Hematopoietic multipotent progenitor cell treated with erythropoietin and hydrocortisone succinate and interleukin-3 and kit ligand, for 15 days (in vitro differentiated cells): Measurements from ENCODE around the gene CYB5RL.
A peak's percentile ranks its signal among the peaks of the same experiment; 100 is the strongest.
"Not testable (repeated sequence)": the region's sequence is repeated elsewhere in the genome, so short reads cannot be mapped to it uniquely, and the experiment has no call there.

Source experiments
- DNase-seq: peaks from one replicate; pipeline ENCODE4 v3.0.0-alpha.2; 2015; ENCODE audit warnings: low spot score

Gene CYB5RL

GRCh38 chr1:54199765-54200518, at the start of gene CYB5RL, which contains the start of gene MRPL37:
CYB5RL (minus strand) TSS chr1:54200030; CDS start chr1:54195616, 4,414 bp downstream.
MRPL37 (plus strand) TSS chr1:54200167; CDS start chr1:54200244, 77 bp downstream.
- DNase-seq: peak; percentile 93

- no peak for DNase-seq
Measured at GRCh38 chr1:54248966-54249365, 49.1 kb upstream of the CYB5RL start.

GRCh38 chr1:54247863-54248515, 48.2 kb upstream of the CYB5RL start:
- DNase-seq: no peak

- no peak for DNase-seq
Measured at GRCh38 chr1:54246116-54246721, 46.4 kb upstream of the CYB5RL start.

GRCh38 chr1:54245501-54245900, 45.7 kb upstream of the CYB5RL start:
- no peak for DNase-seq

- DNase-seq: no peak
Measured at GRCh38 chr1:54244655-54245054, 44.8 kb upstream of the CYB5RL start.

- no peak for DNase-seq
Measured at GRCh38 chr1:54243022-54243421, 43.2 kb upstream of the CYB5RL start.

- no peak for DNase-seq
Measured at GRCh38 chr1:54241364-54241763, 41.5 kb upstream of the CYB5RL start.

GRCh38 chr1:54240741-54241335, 41.0 kb upstream of the CYB5RL start:
- no peak for DNase-seq

- no peak for DNase-seq
Measured at GRCh38 chr1:54239631-54240031, 39.8 kb upstream of the CYB5RL start.

- no peak for DNase-seq
Measured at GRCh38 chr1:54239035-54239383, 39.2 kb upstream of the CYB5RL start.

- no peak for DNase-seq
Measured at GRCh38 chr1:54238353-54239034, 38.7 kb upstream of the CYB5RL start.

GRCh38 chr1:54237586-54237985, 37.8 kb upstream of the CYB5RL start:
- no peak for DNase-seq

GRCh38 chr1:54234284-54234683, 34.5 kb upstream of the CYB5RL start:
- DNase-seq: no peak

- DNase-seq: not testable (repeated sequence)
Measured at GRCh38 chr1:54233196-54233595, 33.4 kb upstream of the CYB5RL start.

GRCh38 chr1:54230507-54231339, 30.9 kb upstream of the CYB5RL start:
- DNase-seq: peak; percentile 76

GRCh38 chr1:54229281-54229891, 29.6 kb upstream of the CYB5RL start:
- DNase-seq: peak; percentile 88

GRCh38 chr1:54228638-54229079, 28.8 kb upstream of the CYB5RL start:
- no peak for DNase-seq

- DNase-seq: no peak
Measured at GRCh38 chr1:54227891-54228310, 28.1 kb upstream of the CYB5RL start.

GRCh38 chr1:54227091-54227602, 27.3 kb upstream of the CYB5RL start:
- DNase-seq: peak; percentile 51
